GM18867 (cell line): ENCODE results near the gene RAB40C.

Experiments used
- ATAC-seq: cut with Tn5 transposase; IDR thresholded peaks from one replicate; pipeline ENCODE4 v1.9.1; 2021; ENCODE audit warnings: mild to moderate bottlenecking, moderate library complexity; ENCODE audit not compliant: unreplicated experiment

RAB40C gene

DNA sequence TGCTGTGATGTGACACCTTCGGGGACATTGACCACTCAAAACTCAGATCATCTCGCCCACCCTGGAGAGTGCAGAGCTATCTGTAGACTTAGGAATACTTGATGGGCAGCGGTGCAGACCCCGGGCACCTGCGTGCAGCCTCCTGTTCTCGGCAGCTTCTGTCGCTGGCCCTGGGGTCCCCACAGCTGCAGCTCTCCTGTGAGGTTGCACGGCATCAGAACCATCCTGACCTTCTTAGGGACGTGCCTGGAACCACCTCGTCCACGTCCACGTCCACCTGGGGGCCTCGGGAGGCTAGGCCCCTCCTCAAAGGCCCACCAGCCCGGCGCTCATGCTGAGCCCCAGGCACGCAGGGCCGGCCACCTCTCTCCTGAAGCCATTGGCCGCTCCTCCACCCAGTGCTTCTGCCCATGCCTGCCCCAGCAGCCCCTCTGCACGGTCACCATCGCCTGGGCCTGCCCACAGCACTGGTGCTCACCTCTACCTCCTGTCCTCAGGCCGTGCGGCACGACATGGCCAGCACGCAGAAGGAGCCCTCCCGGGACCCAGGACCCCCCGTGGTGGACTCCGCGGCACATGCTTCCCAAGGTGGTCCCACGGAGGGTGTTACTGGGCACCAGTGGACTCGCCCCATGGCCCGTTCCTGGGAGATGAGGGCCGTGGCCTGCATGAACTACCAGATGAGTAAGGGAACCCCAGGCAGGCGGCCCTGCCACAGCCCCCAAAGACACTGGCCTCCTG, 38.6 kb downstream of the RAB40C start:
- no peak for ATAC-seq

DNA sequence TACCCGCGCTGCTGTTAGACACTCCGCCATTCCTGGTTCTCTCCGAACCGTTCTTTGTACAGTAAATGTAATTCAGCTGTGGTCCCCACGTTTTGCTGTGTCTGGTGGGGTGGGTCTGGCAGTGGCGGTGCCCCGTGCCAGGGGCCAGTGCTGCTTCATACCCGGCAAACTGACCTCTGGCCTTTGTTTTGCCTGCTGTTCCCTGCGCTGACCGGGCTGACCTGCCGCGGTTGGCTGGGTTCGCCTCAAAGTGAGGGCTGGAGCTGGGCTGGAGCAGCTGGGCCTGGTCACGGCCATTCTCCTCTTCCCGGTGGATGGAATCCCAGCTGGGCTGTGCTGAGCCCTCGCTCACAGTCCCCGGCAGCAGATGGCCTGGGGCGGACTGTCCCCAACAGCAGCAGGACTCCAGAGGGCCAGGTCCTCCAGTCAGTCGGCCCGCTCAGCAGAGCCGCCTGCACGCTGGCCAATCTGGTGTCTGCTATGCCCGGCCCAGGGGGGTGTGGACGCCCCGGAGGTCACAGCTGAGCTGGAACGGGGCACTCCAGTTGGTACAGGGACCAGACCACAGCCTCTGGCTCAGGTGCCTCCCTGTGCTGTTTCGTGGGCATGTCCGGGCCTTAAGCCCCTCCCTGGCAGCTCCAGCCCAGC, 39.4 kb downstream of the RAB40C start:
- no peak for ATAC-seq

DNA sequence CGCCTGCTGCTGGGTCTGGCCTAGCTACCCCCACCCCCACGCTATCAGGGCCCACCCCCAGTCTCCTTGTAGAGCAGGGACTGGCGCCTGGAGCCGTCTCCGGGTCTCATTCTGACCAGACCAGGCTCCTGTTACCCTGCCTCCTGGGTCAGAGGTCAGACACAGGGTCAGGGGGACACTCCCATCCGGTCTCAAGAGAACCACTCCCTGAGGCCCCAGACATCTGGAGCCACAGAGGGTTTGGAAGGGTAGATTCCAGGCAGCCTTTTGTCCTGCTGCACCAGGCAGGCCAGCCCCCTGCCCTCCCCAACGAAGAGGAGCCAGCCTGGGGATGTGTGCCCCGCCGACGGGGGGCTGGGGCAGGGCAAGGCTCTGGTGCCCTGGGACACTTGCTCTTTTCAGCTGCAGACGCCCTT, 40.0 kb downstream of the RAB40C start:
- ATAC-seq, result no peak

DNA sequence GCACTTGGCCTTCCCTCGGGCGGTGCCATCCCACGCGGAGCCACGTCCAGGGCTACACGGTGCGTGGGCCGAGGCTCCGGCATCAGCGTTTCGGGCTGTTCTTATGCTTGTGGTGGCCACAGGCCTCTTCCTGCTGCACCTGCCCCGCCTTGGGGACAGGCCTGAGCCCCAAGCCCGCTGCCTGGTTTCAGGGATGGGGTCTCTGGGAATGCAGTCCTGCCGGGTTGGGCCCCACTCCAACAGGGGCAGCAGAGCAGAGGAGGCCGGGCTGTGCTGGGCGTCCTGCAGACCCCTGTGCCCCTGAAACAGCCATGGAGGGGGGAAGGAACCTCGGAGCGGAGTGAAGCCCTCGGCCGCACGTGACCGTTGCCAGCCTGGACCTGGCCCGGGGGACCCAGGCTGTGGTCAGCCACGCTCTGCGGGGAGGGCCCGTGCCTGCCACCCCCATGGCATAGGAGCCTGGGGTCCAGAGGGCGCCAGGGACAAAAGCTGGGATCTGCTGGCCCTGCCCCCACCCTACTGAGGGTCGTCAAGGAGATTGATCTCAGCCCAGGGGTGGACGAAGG, 40.5 kb downstream of the RAB40C start:
- ATAC-seq, result no peak

DNA sequence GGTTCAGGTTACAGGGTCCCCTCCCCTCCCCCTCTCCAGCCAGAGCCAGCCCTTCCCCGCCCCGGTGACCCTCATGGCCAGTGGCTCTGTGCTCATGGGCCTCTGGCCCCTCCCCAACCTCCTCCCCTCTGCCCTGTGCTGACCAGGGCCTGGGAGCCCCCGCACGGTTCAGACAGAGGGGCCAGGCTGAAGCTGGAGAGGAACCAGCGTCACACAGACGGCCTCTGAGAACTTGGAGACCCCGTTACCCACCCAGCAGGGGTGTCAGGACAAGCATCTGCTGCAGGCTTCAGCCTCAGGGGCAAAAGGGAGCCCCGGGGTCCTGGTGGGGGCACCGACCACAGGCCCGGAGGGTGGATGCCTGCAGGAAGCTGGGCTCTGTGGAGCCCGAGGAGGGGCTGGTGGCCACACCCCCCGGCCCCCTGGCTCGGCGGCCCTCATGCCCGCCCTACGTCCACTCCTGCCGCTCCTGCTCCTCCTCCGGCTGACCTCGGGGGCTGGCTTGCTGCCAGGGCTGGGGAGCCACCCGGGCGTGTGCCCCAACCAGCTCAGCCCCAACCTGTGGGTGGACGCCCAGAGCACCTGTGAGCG, 41.0 kb downstream of the RAB40C start, which contains the start of gene WFIKKN1:
Gene WFIKKN1 (plus strand): TSS at position 171 of the 591 bp plus-strand sequence. CDS start 269 bp downstream, at position 440.
- ATAC-seq, result no peak

DNA sequence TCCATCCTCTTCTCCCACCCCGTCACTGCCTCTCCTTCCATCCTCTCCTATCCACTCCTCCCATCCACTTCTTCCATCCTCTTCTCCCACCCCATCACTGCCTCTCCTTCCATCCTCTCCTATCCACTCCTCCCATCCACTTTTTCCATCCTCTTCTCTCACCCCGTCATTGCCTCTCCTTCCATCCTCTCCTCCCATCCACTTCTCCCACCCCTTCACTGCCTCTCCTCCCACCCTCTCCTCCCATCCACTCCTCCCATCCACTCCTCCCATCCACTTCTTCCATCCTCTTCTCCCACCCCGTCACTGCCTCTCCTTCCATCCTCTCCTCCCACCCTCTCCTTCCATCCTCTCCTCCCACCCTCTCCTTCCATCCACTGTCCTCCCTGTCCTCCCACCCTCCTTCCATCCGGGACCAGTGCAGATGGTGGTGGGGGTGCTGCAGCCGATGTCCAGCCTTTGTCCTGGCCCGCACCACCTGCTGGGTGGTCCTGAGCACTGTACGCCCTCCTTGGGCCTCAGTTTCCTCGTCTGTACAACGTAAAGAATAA, 42.0 kb downstream of the RAB40C start:
- no peak for ATAC-seq

DNA sequence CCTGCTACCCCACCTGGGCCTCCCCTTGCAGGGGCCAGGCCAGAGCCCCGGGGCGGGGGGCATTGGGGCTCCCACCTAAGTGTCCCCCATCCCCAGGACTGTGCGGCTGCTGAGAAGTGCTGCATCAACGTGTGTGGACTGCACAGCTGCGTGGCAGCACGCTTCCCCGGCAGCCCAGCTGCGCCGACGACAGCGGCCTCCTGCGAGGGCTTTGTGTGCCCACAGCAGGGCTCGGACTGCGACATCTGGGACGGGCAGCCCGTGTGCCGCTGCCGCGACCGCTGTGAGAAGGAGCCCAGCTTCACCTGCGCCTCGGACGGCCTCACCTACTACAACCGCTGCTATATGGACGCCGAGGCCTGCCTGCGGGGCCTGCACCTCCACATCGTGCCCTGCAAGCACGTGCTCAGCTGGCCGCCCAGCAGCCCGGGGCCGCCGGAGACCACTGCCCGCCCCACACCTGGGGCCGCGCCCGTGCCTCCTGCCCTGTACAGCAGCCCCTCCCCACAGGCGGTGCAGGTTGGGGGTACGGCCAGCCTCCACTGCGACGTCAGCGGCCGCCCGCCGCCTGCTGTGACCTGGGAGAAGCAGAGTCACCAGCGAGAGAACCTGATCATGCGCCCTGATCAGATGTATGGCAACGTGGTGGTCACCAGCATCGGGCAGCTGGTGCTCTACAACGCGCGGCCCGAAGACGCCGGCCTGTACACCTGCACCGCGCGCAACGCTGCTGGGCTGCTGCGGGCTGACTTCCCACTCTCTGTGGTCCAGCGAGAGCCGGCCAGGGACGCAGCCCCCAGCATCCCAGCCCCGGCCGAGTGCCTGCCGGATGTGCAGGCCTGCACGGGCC, 42.8 kb downstream of the RAB40C start:
- ATAC-seq, result no peak

DNA sequence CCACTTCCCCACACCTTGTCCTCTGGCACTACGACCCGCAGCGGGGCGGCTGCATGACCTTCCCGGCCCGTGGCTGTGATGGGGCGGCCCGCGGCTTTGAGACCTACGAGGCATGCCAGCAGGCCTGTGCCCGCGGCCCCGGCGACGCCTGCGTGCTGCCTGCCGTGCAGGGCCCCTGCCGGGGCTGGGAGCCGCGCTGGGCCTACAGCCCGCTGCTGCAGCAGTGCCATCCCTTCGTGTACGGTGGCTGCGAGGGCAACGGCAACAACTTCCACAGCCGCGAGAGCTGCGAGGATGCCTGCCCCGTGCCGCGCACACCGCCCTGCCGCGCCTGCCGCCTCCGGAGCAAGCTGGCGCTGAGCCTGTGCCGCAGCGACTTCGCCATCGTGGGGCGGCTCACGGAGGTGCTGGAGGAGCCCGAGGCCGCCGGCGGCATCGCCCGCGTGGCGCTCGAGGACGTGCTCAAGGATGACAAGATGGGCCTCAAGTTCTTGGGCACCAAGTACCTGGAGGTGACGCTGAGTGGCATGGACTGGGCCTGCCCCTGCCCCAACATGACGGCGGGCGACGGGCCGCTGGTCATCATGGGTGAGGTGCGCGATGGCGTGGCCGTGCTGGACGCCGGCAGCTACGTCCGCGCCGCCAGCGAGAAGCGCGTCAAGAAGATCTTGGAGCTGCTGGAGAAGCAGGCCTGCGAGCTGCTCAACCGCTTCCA, 43.6 kb downstream of the RAB40C start:
- no peak for ATAC-seq

DNA sequence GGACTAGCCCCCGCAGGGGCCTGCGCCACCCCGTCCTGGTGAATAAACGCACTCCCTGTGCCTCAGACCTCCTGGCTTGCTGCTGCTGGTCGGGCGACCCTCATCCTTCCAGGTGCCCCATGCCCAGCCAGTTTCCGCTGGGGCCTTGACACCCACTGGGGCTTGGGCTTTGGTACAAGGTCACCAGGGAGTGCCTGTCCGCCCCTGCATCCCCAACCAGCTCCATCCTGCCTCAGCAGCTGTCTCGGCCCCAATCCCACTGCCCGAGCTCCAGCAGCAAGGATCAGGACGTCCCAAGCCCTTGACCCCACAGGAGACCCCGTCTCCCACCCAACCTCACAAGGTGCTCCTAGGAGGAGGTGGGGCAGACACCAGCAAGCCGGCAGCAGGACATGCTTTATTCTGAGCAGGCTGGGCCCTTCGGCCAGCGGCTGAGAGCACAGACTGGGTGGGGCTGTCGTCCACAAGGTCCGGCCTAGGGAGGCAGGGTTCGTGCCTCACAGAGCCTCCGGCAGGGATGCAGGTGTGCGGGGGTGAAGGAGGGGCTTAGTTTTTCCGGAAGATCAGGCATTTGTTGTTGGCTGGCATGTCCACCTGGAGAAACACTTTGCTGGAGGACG, 44.3 kb downstream of the RAB40C start:
- no peak for ATAC-seq

DNA sequence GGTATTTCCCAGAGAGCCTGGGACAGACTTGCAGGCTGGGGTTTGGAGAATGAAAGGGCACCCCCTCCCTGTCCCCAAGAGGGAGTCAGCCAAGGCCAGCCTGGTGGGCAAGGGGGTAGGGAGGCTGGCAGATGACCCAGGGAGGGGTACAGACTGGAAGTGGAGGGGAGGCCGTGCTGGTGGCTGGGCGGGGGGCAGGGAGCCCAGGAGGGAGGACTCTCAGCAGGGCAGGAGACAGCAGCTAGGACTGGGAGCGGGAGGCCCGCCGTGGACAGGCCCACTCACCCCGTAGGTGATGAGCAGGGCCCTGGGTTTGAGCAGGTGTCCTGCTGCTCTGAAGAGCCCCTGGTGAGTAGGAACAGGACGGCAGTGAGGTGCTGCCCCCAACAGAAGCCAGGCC, 45.1 kb downstream of the RAB40C start:
- no peak for ATAC-seq

DNA sequence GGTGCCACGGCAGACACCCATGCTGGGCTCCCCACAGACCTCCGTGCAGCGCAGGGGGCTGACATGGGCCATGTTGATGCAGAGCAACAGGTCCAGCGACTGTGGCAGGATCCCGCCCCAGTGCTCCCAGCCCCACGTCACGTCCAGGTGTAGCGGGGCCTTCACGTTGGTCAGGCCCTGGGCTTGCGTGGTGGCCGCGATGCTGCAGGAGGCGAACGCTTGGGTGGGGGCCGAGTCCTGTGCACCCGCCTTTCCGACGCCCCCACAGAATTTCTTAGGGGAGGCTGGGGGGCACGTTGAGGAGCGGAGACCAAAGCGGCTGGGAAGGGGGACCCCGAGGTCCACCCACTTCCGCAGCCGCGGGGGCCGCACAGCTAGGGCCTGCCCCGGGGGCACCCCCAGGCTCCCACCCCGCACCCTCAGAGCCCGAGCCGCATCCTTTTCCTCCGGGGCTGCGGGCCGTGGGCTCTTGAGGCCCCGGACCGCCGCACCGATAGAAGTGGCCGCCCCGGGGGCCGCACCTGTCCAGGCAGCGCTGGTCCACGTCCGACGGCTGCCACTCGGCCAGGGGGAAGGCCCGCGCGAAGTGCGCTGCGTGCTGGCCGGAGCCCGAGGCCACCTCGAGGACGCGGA, 45.8 kb downstream of the RAB40C start:
- ATAC-seq, result peak; percentile 12

DNA sequence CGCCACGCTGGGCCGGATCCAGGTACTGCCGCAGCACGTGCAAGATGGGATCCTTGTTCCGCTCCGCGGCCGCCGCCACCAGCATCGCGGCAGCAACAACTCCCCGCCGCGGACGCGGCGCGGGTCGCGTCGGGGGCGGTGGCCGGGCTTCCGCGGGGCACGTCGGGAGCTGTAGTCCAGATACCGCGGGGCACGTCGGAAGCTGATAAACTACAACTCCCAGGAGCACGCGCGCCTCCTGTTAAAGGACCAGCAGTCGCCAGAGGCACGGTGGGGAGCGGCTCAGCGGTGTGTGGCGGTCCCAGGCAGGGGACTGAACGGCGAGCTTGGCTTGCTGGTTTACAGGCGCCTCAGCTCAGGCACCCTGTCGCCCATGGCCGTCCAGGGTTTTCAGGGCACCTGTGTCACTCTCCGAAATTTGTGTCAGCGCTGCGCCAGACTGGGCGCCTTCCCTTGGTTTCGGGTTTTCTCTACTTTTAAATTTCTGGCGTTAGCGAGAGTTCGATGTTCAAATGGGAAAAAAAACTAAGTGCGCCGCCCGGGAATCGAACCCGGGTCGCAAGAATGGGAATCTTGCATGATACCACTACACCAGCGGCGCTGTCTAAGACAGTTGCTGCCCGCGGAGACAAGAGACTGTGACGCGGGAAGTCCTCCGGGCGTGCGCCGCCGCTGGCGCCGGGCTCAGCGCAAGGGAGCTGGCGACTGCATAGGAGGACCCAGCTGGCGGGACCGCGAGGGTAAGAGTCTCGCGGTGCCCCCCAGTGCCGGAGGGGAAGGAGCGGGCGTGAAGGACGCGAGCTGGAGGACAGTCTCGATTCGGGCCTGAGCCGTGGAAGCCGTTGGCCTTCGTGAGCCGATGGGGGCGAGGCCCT, 46.6 kb downstream of the RAB40C start, which contains the start of gene METTL26:
Gene METTL26 (minus strand): TSS at position 100 of the 875 bp plus-strand sequence. CDS start 15 bp downstream, at position 85.
- ATAC-seq, result peak; percentile 72

DNA sequence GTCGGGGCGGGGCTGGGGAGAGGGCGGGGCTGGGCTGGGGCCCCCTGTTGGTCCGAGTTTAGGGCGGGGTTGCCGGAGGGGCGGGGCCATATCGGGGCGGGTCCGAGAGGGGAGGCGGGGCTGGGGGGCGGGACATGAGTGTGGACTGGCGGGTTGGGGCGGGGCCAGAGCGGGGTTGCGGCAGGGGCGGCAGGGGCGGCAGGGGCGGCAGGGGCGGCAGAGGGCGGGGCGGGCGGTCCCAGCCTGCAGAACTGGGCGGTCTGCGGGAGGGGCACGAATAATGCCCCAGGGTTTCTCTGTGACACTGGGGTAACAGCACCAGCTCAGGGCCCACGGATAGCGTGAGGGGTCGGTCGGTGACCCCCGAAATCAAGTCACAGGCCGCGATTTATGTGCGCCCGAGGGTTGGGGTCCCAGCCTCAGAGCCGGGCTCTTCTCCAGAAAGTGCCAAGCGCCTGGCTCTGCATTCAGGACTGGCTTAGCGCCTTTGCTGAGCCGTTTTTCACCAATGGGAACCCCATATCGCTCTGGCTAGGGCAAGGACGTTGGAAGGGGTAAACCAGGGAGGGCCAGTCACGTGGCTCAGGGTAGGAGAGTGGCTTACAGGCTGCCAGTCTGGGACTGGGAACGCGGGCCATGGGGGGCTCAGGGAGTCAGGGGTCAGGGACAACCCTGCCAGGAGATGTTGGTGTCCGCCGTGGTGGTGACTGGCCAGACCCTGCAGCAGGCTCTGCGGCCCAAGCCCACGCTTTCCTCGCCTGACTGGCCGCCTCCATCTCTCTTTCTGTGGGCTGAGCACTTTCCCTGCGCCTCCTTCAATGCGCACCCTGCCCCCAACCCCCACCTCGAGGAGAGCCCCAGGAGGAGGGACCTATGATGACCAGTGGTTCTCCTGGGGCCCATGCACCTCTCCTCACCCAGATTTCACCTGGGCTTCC, 47.5 kb downstream of the RAB40C start:
- ATAC-seq, result no peak

DNA sequence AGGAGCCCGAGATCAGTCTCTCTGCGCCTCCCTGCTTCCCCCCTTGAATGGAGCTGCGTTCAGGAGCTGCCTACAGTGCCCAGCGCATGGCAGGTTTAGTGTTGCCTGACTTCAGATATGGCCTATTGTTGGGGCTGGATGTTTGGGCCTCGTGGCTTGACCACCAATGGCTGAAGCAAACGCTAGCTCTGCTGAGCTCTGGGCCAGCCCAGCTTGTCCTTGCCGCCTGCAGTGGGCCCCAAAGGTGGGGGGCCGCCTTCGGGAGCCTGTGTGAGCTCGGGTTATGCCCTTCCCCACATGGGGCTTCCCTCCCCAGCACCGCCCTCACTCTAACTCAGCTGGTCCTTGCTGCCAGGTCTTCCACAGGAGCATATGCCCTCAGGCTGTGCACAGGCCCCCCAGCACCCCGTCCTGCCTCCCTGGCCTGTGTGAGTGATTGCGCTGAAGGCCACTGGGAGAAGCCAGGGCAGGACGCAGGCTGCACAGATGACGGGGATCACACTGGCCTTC, 48.2 kb downstream of the RAB40C start:
- no peak for ATAC-seq

DNA sequence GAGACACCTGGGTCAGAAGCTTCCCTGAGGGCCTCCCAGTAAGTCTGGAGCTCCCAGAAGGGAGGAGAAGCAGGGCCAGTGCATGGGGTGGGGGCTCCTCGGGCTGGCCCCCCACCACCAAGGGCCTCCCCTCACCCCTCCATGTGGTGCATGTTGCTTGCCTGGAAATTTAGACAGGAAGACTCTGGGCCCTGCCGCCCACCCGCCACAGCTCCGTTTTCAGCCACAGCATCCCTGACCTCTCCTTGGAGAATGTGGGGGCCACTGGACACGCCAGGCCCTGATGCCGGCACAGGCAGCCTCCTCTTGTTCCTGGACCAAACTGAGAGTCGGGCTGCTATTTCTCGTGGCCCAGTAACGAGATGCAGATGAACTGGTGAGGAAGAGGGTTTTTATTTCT, 49.0 kb downstream of the RAB40C start:
- no peak for ATAC-seq

DNA sequence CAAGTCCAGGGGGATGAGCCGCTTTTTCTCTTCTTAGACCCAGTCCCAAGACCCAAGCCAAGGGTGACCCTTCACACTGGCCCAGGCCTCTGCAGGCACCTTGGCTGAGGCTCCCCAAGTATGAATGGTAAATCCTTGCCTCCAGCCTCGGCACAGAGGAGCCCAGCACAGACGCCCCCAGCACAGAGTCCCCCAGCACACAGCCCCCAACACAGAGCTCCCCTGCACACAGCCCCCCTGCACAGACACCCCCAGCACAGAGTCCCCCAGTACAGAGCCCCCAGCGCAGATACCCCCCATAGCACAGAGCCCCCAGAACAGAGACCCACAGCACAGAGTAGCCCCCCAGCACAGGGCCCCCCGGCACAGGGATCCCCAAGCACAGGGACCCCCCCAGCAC, 50.7 kb downstream of the RAB40C start:
- ATAC-seq, result no peak
